DND-41 (cell line): ENCODE results near the gene DTD2.

Source experiments
- CTCF ChIP-seq: IDR thresholded peaks from 2 replicates; pipeline ENCODE4 v1.5.1; 2012; ENCODE audit warnings: borderline replicate concordance, low read length, moderate library complexity, mild to moderate bottlenecking; ENCODE audit not compliant: poor library complexity, severe bottlenecking; ENCODE audit errors: extremely low read depth
- EZH2 ChIP-seq: IDR thresholded peaks from 3 replicates; pipeline ENCODE4 v1.6.1; 2012; ENCODE audit warnings: borderline replicate concordance, low read depth, mild to moderate bottlenecking, moderate library complexity, low read length, inconsistent platforms; ENCODE audit not compliant: severe bottlenecking

DNA sequence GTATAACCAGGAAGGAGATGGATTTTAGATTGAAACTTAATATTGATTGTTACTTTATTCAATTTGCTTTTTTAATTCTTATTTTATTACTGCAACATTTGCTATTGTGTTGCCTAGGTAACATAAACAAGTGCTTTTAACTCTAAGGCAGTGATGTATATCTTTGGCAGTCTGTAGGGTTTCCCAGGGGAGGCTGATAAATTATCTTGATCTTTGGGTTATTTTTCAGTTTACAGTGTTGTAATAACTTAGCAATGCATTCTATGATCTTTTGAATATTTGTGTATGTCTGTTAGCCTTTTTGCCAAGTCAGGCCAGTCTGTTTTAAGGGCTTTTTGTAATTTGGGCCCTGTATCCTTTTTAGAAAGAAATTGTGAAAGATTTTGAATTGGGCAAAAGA is 7.8 kb upstream of the DTD2 start:
- TF ChIP-seq CTCF = no peak
- no peak for TF ChIP-seq EZH2
